NB4 (cell line): ENCODE measurements around the gene TAGLN3.

Source experiments
- DNase-seq: peaks from one replicate; pipeline ENCODE4 v3.0.0; 2010; ENCODE audit warnings: low read depth
- H3K4me3 ChIP-seq: one replicate; pipeline ENCODE4 v1.5.1; 2011; ENCODE audit warnings: mild to moderate bottlenecking, low read depth, low read length, moderate library complexity
- MYC ChIP-seq: IDR thresholded peaks from 2 replicates; pipeline ENCODE4 v1.6.1; 2011; ENCODE audit warnings: low read depth, low read length
- POLR2A ChIP-seq: IDR thresholded peaks from 2 replicates; pipeline ENCODE4 v1.6.1; 2011; ENCODE audit warnings: mild to moderate bottlenecking; ENCODE audit not compliant: insufficient read length; ENCODE audit errors: extremely low read depth
- TF ChIP-seq, protein P1 (sequence below): IDR thresholded peaks from one replicate; pipeline ENCODE4 v1.5.1; 2012; ENCODE audit warnings: low read depth, low read length
- TF ChIP-seq, protein P2 (sequence below): IDR thresholded peaks from 2 replicates; pipeline ENCODE4 v1.6.1; 2011; ENCODE audit warnings: low read depth, low read length

The TAGLN3 gene

DNA sequence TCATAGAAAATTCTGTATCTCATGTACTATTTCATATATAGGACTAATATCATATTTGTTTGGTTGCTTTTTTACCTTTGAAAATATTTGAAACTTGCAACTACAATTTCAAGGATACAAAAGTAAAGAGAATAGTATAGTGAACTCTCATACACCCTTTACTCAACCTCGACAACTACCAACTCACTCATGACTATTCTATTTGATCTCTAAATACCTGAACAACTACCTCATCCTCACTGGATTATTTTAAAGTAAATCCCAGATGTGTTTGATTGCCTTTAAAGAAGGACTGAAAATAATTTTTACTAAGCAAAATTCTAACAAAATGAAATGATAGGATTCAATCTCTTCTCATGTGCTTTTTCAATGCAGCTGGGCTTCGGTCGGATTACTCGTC, 47.9 kb downstream of the TAGLN3 start:
- DNase-seq: no peak
- H3K4me3 ChIP-seq: no peak overlapping the region
- TF ChIP-seq, protein P1, sequence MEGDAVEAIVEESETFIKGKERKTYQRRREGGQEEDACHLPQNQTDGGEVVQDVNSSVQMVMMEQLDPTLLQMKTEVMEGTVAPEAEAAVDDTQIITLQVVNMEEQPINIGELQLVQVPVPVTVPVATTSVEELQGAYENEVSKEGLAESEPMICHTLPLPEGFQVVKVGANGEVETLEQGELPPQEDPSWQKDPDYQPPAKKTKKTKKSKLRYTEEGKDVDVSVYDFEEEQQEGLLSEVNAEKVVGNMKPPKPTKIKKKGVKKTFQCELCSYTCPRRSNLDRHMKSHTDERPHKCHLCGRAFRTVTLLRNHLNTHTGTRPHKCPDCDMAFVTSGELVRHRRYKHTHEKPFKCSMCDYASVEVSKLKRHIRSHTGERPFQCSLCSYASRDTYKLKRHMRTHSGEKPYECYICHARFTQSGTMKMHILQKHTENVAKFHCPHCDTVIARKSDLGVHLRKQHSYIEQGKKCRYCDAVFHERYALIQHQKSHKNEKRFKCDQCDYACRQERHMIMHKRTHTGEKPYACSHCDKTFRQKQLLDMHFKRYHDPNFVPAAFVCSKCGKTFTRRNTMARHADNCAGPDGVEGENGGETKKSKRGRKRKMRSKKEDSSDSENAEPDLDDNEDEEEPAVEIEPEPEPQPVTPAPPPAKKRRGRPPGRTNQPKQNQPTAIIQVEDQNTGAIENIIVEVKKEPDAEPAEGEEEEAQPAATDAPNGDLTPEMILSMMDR: no peak
- no peak for TF ChIP-seq POLR2A
- no peak for TF ChIP-seq MYC
- TF ChIP-seq, protein P2, sequence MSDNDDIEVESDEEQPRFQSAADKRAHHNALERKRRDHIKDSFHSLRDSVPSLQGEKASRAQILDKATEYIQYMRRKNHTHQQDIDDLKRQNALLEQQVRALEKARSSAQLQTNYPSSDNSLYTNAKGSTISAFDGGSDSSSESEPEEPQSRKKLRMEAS: no peak

DNA sequence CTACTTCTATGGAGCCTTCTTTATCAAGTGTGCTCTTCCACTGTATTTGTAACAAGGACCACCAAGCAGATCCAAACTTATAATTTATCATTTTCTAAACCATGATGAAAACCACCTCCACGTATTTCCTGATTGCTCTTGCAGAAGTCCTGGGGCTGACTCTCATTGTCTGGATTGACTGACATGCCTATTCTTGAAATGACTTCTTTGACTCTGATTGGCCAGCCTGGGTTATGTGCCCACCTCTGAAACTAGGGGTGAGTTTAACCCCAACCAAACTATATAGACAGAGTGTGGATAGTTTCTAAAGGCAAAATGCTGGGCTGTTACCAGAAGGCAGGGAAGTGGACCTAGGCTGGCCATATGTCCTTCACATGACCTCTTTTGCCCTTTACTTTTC, 48.5 kb downstream of the TAGLN3 start:
- no peak for DNase-seq
- no peak overlapping the region for H3K4me3 ChIP-seq
- TF ChIP-seq POLR2A (no peak), MYC (no peak)
- TF ChIP-seq, protein P1: no peak
- TF ChIP-seq, protein P2: no peak

DNA sequence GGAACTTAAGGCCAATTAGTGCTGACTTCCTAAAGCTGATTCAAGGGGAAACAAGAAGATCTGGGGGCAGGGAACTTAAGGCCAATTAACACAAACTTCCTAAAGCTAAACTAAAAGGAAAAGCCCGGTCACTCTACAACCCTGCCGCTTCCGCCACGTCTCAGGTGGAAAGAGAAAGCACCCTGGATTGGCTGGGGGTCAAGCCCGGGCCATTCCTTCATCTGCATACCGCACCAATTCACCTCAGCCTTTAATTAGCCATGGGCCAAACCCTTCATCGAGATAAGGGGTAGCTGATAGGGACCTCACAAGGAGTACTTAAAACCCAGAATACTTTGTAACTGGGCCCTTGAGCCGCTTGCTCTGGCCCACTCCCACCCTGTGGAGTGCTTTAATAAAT, 50.2 kb downstream of the TAGLN3 start:
- no peak for DNase-seq
- no peak overlapping the region for H3K4me3 ChIP-seq
- TF ChIP-seq POLR2A (no peak), MYC (no peak)
- TF ChIP-seq, protein P1: no peak
- TF ChIP-seq, protein P2: no peak

DNA sequence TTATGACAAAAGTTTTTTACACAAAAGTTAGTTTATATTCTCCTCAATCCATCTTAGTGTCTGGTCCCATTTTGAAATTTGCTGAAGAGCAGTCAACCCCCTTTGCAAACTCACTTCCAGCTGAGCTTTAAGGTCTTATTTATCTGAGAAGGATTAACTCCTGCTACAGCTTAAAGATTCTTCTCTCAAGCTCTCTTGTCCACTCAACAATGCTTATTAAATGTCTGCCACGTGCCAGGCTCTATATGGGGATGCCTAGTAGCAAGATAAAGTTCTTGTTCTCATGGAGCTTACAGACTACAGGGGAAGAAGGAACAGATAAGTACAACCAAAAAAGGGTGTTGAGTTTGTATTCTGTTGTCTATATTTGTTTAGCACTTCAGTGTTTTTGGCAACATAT, 54.5 kb downstream of the TAGLN3 start:
- H3K4me3 ChIP-seq: no peak overlapping the region
- DNase-seq: no peak
- TF ChIP-seq, protein P1: no peak
- no peak for TF ChIP-seq MYC
- TF ChIP-seq, protein P2: no peak
- no peak for TF ChIP-seq POLR2A

DNA sequence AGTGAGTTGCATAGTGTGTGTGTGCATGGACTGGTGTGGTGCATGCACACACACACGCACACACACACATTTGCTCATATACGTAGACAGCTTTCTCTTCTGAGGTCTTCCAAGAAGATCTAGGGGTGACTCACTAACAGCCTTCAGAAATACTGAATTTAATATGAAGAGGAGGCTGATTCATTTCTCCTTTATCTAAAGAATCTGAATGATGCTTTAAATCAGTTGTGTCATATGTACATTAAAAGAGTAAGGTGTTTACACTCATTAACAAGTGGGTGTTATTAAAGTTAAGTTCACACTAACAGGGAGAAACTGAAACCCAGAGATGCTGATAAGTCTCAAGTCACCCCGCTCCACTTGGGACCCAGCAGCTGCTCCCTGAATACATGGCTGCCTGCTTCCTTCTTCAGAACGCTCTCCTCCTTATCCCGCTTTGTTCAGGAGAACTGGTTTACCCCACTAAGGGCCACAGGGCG, 57.8 kb downstream of the TAGLN3 start:
- TF ChIP-seq, protein P2: no peak
- TF ChIP-seq POLR2A (no peak), MYC (no peak)
- TF ChIP-seq, protein P1: no peak
- H3K4me3 ChIP-seq: no peak overlapping the region
- no peak for DNase-seq
